OCI-LY7 (cell line): ENCODE results near the gene ATF7.

Source experiments
- CTCF ChIP-seq: fragments of 200-600 bp; sonication (generic); conservative IDR thresholded peaks from 2 replicates; pipeline ENCODE4 v1.5.1; 2014; ENCODE audit warnings: mild to moderate bottlenecking, antibody characterized with exemption, low read length, moderate library complexity, mixed read lengths
- EZH2phosphoT487 ChIP-seq: fragments of 200-600 bp; sonication (generic); IDR thresholded peaks from 2 replicates; pipeline ENCODE4 v1.6.1; 2018; ENCODE audit warnings: low read depth, borderline replicate concordance, mild to moderate bottlenecking, mixed run types, antibody characterized with exemption, low read length, moderate library complexity, mixed read lengths

- TF ChIP-seq CTCF: no peak
- TF ChIP-seq EZH2phosphoT487: no peak
These were observed 107.8 kb downstream of the ATF7 start for GRCh38 chr12:53518381-53518780.
